ENCODE results near the gene SDHB.

SDHB gene

GRCh38 chr1:17089506-17089905 lies 35.7 kb upstream of the SDHB start:
- Histone ChIP-seq H3K4ac (ENCODE audit: low read depth in 1 of 2, low read length in 2 of 2) (no peak overlapping the region), H3K27me3 (ENCODE audit: control insufficient read depth in 1 of 2, insufficient read depth in 1 of 2, low read length in 2 of 2) (peaks cover 0 to 71% of the 10 kb centered on the region in 2 experiments), H3K4me3 (ENCODE audit: insufficient read depth in 1 of 2, low read depth in 1 of 2, low read length in 2 of 2) (no peak overlapping the region), H3K18ac (ENCODE audit: low read depth in 1 of 2, low read length in 2 of 2) (no peak overlapping the region), H2BK5ac (ENCODE audit: low read depth, low read length, poor library complexity, severe bottlenecking) (no peak overlapping the region), H4K91ac (ENCODE audit: low read length) (no peak overlapping the region), H2BK12ac (ENCODE audit: low read length in 2 of 2) (no peak overlapping the region), H4K8ac (ENCODE audit: low read length) (no peak overlapping the region), H3K4me1 (ENCODE audit: control insufficient read depth, insufficient read depth, low read depth, low read length) (peaks cover 15% of the 10 kb centered on the region), H2BK15ac (ENCODE audit: low read depth, poor library complexity, severe bottlenecking) (no peak overlapping the region), H3K79me1 (replicated peaks; ENCODE audit: low read length, poor library complexity, severe bottlenecking) (no peaks in the 10 kb centered on the region), H3K9ac (ENCODE audit: low read length) (no peak overlapping the region), H3K23ac (ENCODE audit: low read length in 2 of 2) (no peak overlapping the region), H3K27ac (ENCODE audit: low read length, poor library complexity, severe bottlenecking) (no peak overlapping the region), H2AFZ (ENCODE audit: low read depth, low read length) (no peak overlapping the region), H3K9me3 (ENCODE audit: control insufficient read depth, low read length) (no peaks in the 10 kb centered on the region), H2BK120ac (ENCODE audit: low read depth, low read length) (no peak overlapping the region), H3K36me3 (ENCODE audit: control insufficient read depth in 1 of 2, insufficient read depth in 2 of 2, low read depth in 1 of 2, low read length in 2 of 2) (peaks cover 0 to 69% of the 10 kb centered on the region in 2 experiments), H3K4me2 (ENCODE audit: low read length, poor library complexity, severe bottlenecking) (no peak overlapping the region), H3K14ac (ENCODE audit: low read length in 2 of 2) (no peak overlapping the region), H2AK5ac (ENCODE audit: low read length, severe bottlenecking) (no peak overlapping the region)
- no peak for DNase-seq
- WGBS: 86% methylated on average over 14 of the region's 14 CpGs

DNA sequence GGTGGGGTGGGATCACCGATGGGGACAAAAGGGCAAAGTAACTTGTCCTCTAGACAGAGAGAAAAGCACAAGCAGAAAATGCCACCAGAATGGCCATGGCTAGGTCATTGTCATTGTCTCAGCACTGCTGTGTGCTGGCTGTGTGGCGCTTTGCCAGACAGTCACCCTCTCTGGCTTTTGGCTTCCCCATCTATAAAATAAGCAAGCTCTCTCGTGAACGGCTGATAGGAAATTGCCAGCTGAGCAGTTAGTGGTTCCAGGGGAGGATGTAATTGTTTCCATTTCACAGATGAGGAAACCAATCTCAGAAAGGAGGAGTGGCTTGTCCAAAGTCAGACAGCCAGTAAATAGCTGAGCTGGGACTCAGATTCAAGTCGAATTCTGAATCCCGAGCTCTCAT lies 32.9 kb upstream of the SDHB start:
- Histone ChIP-seq H3K4me3 (ENCODE audit: insufficient read depth in 1 of 2, low read depth in 1 of 2, low read length in 2 of 2) (no peak overlapping the region), H2BK120ac (ENCODE audit: low read depth, low read length) (no peak overlapping the region), H2AK5ac (ENCODE audit: low read length, severe bottlenecking) (no peak overlapping the region), H4K91ac (ENCODE audit: low read length) (no peak overlapping the region), H3K9me3 (ENCODE audit: control insufficient read depth, low read length) (no peaks in the 10 kb centered on the region), H3K27me3 (ENCODE audit: control insufficient read depth in 1 of 2, insufficient read depth in 1 of 2, low read length in 2 of 2) (peaks cover 0 to 80% of the 10 kb centered on the region in 2 experiments), H3K4ac (ENCODE audit: low read depth in 1 of 2, low read length in 2 of 2) (no peak overlapping the region), H2BK5ac (ENCODE audit: low read depth, low read length, poor library complexity, severe bottlenecking) (no peak overlapping the region), H3K18ac (ENCODE audit: low read depth in 1 of 2, low read length in 2 of 2) (no peak overlapping the region), H4K8ac (ENCODE audit: low read length) (no peak overlapping the region), H3K36me3 (ENCODE audit: control insufficient read depth in 1 of 2, insufficient read depth in 2 of 2, low read depth in 1 of 2, low read length in 2 of 2) (peaks cover 0 to 64% of the 10 kb centered on the region in 2 experiments), H2BK15ac (ENCODE audit: low read depth, poor library complexity, severe bottlenecking) (no peak overlapping the region), H3K9ac (ENCODE audit: low read length) (no peak overlapping the region), H3K27ac (ENCODE audit: low read length, poor library complexity, severe bottlenecking) (no peak overlapping the region), H3K23ac (ENCODE audit: low read length in 2 of 2) (no peak overlapping the region), H3K4me1 (ENCODE audit: control insufficient read depth, insufficient read depth, low read depth, low read length) (peaks cover 13% of the 10 kb centered on the region), H3K4me2 (ENCODE audit: low read length, poor library complexity, severe bottlenecking) (no peak overlapping the region), H2AFZ (ENCODE audit: low read depth, low read length) (no peak overlapping the region), H3K14ac (ENCODE audit: low read length in 2 of 2) (no peak overlapping the region), H3K79me1 (replicated peaks; ENCODE audit: low read length, poor library complexity, severe bottlenecking) (no peaks in the 10 kb centered on the region), H2BK12ac (ENCODE audit: low read length in 2 of 2) (no peak overlapping the region)
- no peak for DNase-seq
- 89% methylated on average over 6 of the region's 6 CpGs for WGBS

DNA sequence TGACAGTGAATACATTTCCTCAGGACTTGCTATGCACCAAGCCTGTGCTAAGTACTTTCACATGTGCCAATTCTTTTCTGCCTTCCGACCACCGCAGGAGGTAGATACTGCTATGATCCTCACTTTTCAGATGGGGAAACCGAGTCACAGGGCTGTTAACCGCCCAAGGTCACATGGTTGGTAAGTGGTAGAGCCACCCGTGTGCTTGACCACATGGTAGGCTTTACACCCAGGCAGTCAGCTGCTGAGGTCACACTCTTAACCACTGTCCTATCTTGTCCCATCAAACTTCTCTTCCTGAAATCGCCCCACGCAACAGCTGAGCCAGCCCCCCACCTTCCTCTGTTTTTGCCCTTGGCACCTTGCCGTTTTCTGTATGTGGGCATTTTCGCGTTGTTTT lies 31.0 kb upstream of the SDHB start:
- no peak overlapping the region for H2BK5ac ChIP-seq (ENCODE audit: low read depth, low read length, poor library complexity, severe bottlenecking)
- H3K79me1 ChIP-seq (replicated peaks; ENCODE audit: low read length, poor library complexity, severe bottlenecking): no peaks in the 10 kb centered on the region
- no peak overlapping the region for H4K91ac ChIP-seq (ENCODE audit: low read length)
- WGBS: 79% methylated on average over 10 of the region's 10 CpGs
- no peak overlapping the region for H4K8ac ChIP-seq (ENCODE audit: low read length)
- H2BK120ac ChIP-seq (ENCODE audit: low read depth, low read length): no peak overlapping the region
- H3K36me3 ChIP-seq (ENCODE audit: control insufficient read depth in 1 of 2, insufficient read depth in 2 of 2, low read depth in 1 of 2, low read length in 2 of 2): peaks cover 0 to 64% of the 10 kb centered on the region in 2 experiments
- H2AFZ ChIP-seq (ENCODE audit: low read depth, low read length): no peak overlapping the region
- H3K23ac ChIP-seq (ENCODE audit: low read length in 2 of 2): no peak overlapping the region
- no peak overlapping the region for H3K9ac ChIP-seq (ENCODE audit: low read length)
- H2AK5ac ChIP-seq (ENCODE audit: low read length, severe bottlenecking): no peak overlapping the region
- H2BK12ac ChIP-seq (ENCODE audit: low read length in 2 of 2): no peak overlapping the region
- H3K4me1 ChIP-seq (ENCODE audit: control insufficient read depth, insufficient read depth, low read depth, low read length): peaks cover 4% of the 10 kb centered on the region
- H3K4ac ChIP-seq (ENCODE audit: low read depth in 1 of 2, low read length in 2 of 2): no peak overlapping the region
- no peak overlapping the region for H3K14ac ChIP-seq (ENCODE audit: low read length in 2 of 2)
- no peak for DNase-seq
- no peak overlapping the region for H3K4me2 ChIP-seq (ENCODE audit: low read length, poor library complexity, severe bottlenecking)
- H3K18ac ChIP-seq (ENCODE audit: low read depth in 1 of 2, low read length in 2 of 2): no peak overlapping the region
- peaks cover 0 to 62% of the 10 kb centered on the region in 2 experiments for H3K27me3 ChIP-seq (ENCODE audit: control insufficient read depth in 1 of 2, insufficient read depth in 1 of 2, low read length in 2 of 2)
- no peak overlapping the region for H3K4me3 ChIP-seq (ENCODE audit: insufficient read depth in 1 of 2, low read depth in 1 of 2, low read length in 2 of 2)
- no peak overlapping the region for H2BK15ac ChIP-seq (ENCODE audit: low read depth, poor library complexity, severe bottlenecking)
- peaks cover 3% of the 10 kb centered on the region for H3K9me3 ChIP-seq (ENCODE audit: control insufficient read depth, low read length)
- no peak overlapping the region for H3K27ac ChIP-seq (ENCODE audit: low read length, poor library complexity, severe bottlenecking)

DNA sequence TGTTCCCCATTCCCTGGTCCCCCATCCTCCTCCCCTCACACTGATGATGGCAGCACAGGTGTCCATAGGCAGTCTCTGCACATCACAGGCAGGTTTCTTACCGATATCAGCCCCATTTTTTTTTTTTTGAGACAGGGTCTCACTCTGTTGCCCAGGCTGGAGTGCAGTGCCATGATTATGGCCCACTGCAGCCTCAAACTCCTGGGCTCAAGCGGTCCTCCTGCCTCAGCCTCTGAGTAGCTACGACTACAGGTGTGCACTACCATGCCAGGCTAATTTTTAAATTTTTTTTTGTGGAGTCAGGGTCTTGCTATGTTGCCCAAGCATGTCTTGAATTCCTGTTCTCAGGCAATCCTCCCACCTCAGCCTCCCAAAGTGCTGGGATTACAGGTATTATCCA lies 28.9 kb upstream of the SDHB start:
- no peak overlapping the region for H3K27ac ChIP-seq (ENCODE audit: low read length, poor library complexity, severe bottlenecking)

More for the DNA sequence above, 28.9 kb upstream of the SDHB start:
- Histone ChIP-seq H3K9me3 (ENCODE audit: control insufficient read depth, low read length) (peaks cover 3% of the 10 kb centered on the region), H2BK5ac (ENCODE audit: low read depth, low read length, poor library complexity, severe bottlenecking) (no peak overlapping the region), H3K14ac (ENCODE audit: low read length in 2 of 2) (no peak overlapping the region), H3K4ac (ENCODE audit: low read depth in 1 of 2, low read length in 2 of 2) (no peak overlapping the region), H2BK120ac (ENCODE audit: low read depth, low read length) (no peak overlapping the region), H3K4me2 (ENCODE audit: low read length, poor library complexity, severe bottlenecking) (no peak overlapping the region), H3K4me1 (ENCODE audit: control insufficient read depth, insufficient read depth, low read depth, low read length) (no peaks in the 10 kb centered on the region), H2BK15ac (ENCODE audit: low read depth, poor library complexity, severe bottlenecking) (no peak overlapping the region), H3K36me3 (ENCODE audit: control insufficient read depth in 1 of 2, insufficient read depth in 2 of 2, low read depth in 1 of 2, low read length in 2 of 2) (peaks cover 0 to 60% of the 10 kb centered on the region in 2 experiments), H2BK12ac (ENCODE audit: low read length in 2 of 2) (no peak overlapping the region), H3K23ac (ENCODE audit: low read length in 2 of 2) (no peak overlapping the region), H4K8ac (ENCODE audit: low read length) (no peak overlapping the region), H3K79me1 (replicated peaks; ENCODE audit: low read length, poor library complexity, severe bottlenecking) (no peaks in the 10 kb centered on the region), H2AK5ac (ENCODE audit: low read length, severe bottlenecking) (no peak overlapping the region), H4K91ac (ENCODE audit: low read length) (no peak overlapping the region), H2AFZ (ENCODE audit: low read depth, low read length) (no peak overlapping the region), H3K27me3 (ENCODE audit: control insufficient read depth in 1 of 2, insufficient read depth in 1 of 2, low read length in 2 of 2) (peaks cover 0 to 47% of the 10 kb centered on the region in 2 experiments), H3K9ac (ENCODE audit: low read length) (no peak overlapping the region), H3K18ac (ENCODE audit: low read depth in 1 of 2, low read length in 2 of 2) (no peak overlapping the region), H3K4me3 (ENCODE audit: insufficient read depth in 1 of 2, low read depth in 1 of 2, low read length in 2 of 2) (no peak overlapping the region)
- 78% methylated on average over 3 of the region's 3 CpGs for WGBS
- DNase-seq: no peak

All from mesenchymal stem cell (in vitro differentiated cells and primary cell).